Psoas muscle (tissue), 8 donors: Measurements from ENCODE around the gene ZNF710. TPM values are rescaled to one million over a fixed set of nuclear protein-coding genes. Genes with fewer than 3 reads are reported as not detected.

ENCODE experiments used
- ATAC-seq, 4 donors: fragments of 200-7000 bp; cut with Tn5 transposase; one replicate each; pipeline ENCODE4 v1.9.1; 2020; ENCODE audit warnings: moderate library complexity in 3 of 4, mild to moderate bottlenecking in 2 of 4
- DNase-seq, 2 donors: peaks; one replicate each; pipeline ENCODE4 v3.0.0-alpha.2; 2020
- H3K27ac ChIP-seq: fragments of 200-600 bp; one replicate; pipeline ENCODE4 v1.8.0; 2022
- H3K27me3 ChIP-seq, 3 donors: fragments of 200-600 bp in 1 of 3; one replicate each; pipeline versions ENCODE4 v1.6.1 to v1.8.0; 2013 to 2022; ENCODE audit warnings: low read length in 2 of 3, mild to moderate bottlenecking in 2 of 3, moderate library complexity in 1 of 3; ENCODE audit not compliant: insufficient read depth in 3 of 3
- H3K36me3 ChIP-seq, 2 donors: fragments of 200-600 bp in 1 of 2; one replicate each; pipeline versions ENCODE4 v1.6.1 to v1.8.0; 2013 to 2022; ENCODE audit warnings: low read depth in 1 of 2, mild to moderate bottlenecking in 1 of 2, moderate library complexity in 1 of 2; ENCODE audit not compliant: insufficient read depth in 1 of 2
- H3K4me1 ChIP-seq: fragments of 200-600 bp; one replicate; pipeline ENCODE4 v1.8.0; 2022
- H3K4me3 ChIP-seq: fragments of 200-600 bp; one replicate; pipeline ENCODE4 v1.8.0; 2022; ENCODE audit warnings: mild to moderate bottlenecking
- H3K9me3 ChIP-seq: fragments of 200-600 bp; one replicate; pipeline ENCODE4 v1.8.0; 2022
- WGBS, 3 donors: extraction: QIAGEN DNeasy Blood & Tissue Kit; methylation state at CpG; one replicate each; pipeline versions ENCODE4 v1.1.6 to v1.1.7; 2013; 5-methylcytosine and 5-hydroxymethylcytosine counted together
- intact Hi-C, 2 donors: fragments of 100-400 bp; cut with DNase I; formaldehyde crosslinking; loops; one replicate each; pipeline versions ENCODE4 v1.11.0 to v1.14.2; 2022
- polyA plus RNA-seq, 3 donors: library from polyadenylated mRNA; stranded (reverse); fragments of 200-250 nt; gene quantifications; one replicate each; pipeline ENCODE4 v1.2.3, GENCODE V29; 2013
- total RNA-seq, 4 donors: library from RNA; stranded (reverse); fragmentation: NEBNext Ultra II Directional in 2 of 4; extraction: Animal tissue kit (Norgen Biotek cat#: 25700) in 2 of 4; gene quantifications; one replicate each; pipeline versions ENCODE4 v1.2.1 to v1.2.4, GENCODE V29; 2021 to 2023
- TF ChIP-seq, protein P1 (sequence below): fragments of 200-600 bp; IDR thresholded peaks from one replicate; pipeline ENCODE4 v1.8.0; 2022; ENCODE audit warnings: antibody characterized with exemption
- donor health status: healthy with polysubstance abuse.
- donor health status: DM: no; HTN: no; CAD: no; lungs with moderate emphysema.
- donor health status: Bipolar disorder and iron deficiency.
- donor health status: healthy.
- donor health status: DM: yes; HTN: yes; CAD: no.
- donor health status: DM: no; HTN: no; CAD: no.
- donor health status: DM: no; HTN: no; CAD: no.
- donor health status: DM: yes; HTN: yes; CAD: no.

The ZNF710 gene
- total and polyA plus RNA-seq, 7 donors = 1.3 to 8.1 (median 4.5) TPM

DNA sequence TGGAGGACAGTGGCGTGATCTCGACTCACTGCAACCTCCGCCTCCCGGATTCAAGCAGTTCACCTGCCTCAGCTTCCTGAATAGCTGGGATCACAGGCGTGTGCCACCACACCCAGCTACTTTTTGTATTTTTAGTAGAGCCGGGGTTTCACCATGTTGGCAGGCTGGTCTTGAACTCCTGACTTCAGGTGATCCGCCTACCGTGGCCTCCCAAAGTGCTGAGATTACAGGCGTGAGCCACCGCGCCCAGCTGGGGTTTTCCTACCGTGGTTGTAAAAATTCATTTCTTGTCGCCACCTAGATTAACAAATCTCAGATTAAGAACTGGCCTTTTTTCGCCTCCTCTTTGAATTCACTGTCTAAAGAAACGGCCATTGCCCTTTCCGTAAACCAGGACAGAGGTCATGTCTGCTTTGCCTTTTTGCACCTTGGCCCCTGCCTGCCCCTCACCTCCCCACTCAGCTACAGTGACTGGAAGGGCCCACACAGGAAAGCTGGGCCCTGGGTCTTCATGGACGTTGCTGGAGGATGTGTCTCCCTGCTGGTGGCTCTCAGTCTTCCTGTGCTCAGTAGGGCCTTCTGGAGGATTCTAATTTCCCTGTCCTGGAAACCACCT is 17.2 kb downstream of the ZNF710 start:
- Histone ChIP-seq H3K4me3 (no peak overlapping the region), H3K4me1 (peaks cover 6% of the 10 kb centered on the region), H3K27me3 (no peaks in the 10 kb centered on the region), H3K27ac (no peak overlapping the region), H3K36me3 (no peaks in the 10 kb centered on the region), H3K9me3 (no peaks in the 10 kb centered on the region)
- WGBS, 3 donors = 93 to 94% (median 94%) methylated on average over 17 of the region's 17 CpGs
- TF ChIP-seq, protein P1, sequence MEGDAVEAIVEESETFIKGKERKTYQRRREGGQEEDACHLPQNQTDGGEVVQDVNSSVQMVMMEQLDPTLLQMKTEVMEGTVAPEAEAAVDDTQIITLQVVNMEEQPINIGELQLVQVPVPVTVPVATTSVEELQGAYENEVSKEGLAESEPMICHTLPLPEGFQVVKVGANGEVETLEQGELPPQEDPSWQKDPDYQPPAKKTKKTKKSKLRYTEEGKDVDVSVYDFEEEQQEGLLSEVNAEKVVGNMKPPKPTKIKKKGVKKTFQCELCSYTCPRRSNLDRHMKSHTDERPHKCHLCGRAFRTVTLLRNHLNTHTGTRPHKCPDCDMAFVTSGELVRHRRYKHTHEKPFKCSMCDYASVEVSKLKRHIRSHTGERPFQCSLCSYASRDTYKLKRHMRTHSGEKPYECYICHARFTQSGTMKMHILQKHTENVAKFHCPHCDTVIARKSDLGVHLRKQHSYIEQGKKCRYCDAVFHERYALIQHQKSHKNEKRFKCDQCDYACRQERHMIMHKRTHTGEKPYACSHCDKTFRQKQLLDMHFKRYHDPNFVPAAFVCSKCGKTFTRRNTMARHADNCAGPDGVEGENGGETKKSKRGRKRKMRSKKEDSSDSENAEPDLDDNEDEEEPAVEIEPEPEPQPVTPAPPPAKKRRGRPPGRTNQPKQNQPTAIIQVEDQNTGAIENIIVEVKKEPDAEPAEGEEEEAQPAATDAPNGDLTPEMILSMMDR = no peak
- DNase-seq (no peak), ATAC-seq (no peak)
- intact Hi-C loops = no loop called here

DNA sequence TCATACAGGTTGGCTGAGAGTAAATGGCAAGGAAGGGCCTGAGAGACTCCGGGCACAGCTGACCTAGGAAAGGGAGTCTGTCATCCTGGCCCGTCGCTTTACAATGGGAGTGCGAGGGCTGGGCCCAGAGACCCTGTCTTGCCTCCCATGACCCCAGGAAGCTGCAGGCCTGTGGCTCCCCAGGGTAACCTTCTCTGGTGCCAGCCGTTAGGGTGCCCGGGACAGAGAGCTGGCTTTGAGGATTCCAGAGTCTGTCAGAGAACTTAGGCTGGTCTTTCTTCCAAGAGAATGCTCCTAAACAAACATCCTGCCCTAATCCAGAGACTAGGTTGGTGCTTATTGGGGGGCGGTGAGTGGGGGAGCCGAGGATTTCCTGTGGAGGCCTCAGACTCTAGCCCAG is 18.5 kb downstream of the ZNF710 start:
- Histone ChIP-seq H3K27ac (no peak overlapping the region), H3K9me3 (no peaks in the 10 kb centered on the region), H3K4me1 (peaks cover 6% of the 10 kb centered on the region), H3K27me3 (no peaks in the 10 kb centered on the region), H3K4me3 (no peak overlapping the region), H3K36me3 (no peaks in the 10 kb centered on the region)
- DNase-seq = no peak
- intact Hi-C loops = no loop called here
- 72 to 85% (median 76%) methylated on average over 8 of the region's 8 CpGs for WGBS, 3 donors
- peak in 1 of 4 donors; percentile 22 for ATAC-seq
- TF ChIP-seq, protein P1 = no peak

DNA sequence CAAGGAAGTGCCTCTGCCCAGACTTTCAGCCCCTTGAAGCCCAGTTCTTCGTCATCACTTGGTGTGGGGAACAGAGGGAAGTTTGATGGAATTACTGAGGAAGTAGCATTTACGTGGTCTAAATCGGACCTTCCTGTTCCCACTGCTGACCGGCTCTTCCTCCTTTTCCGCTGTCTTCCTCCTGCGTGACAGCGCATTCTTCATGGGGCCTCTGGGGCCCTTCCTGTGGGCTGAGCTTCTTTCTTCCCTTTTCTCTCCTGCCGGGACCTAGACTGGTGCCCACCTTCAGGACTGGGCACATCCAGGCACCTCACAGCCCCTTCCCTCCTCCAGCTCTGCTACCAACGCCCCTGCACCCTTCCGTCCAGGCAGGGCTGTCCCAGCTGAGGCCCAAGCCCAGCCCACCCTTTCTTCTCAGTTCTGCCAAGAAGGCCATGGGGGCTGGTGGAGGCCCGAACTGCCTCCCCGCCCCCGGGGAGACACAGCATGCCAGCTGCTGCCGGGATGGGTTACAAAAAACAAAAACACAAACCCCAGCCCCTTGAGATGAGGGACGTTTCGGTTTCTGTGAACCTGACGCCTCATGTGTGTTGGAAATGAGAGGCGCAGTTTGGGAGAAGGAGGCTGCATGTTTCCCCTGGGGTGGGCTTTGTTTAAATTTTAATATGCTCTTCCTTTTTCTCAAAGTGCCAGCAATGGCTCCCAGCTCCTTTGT is 19.1 kb downstream of the ZNF710 start:
- H3K9me3 ChIP-seq = no peaks in the 10 kb centered on the region
- H3K27ac ChIP-seq = no peak overlapping the region
- peak in 1 of 2 donors; percentile 25 for DNase-seq
- intact Hi-C loops = no loop called here
- H3K4me3 ChIP-seq = no peak overlapping the region
- no peaks in the 10 kb centered on the region for H3K27me3 ChIP-seq
- peaks cover 6% of the 10 kb centered on the region for H3K4me1 ChIP-seq
- WGBS, 3 donors = 57 to 66% (median 60%) methylated on average over 17 to 18 of the region's 18 CpGs
- peak in 3 of 4 donors; percentile 25 to 37 (median 27) for ATAC-seq
- TF ChIP-seq, protein P1 = no peak
- H3K36me3 ChIP-seq = no peaks in the 10 kb centered on the region

DNA sequence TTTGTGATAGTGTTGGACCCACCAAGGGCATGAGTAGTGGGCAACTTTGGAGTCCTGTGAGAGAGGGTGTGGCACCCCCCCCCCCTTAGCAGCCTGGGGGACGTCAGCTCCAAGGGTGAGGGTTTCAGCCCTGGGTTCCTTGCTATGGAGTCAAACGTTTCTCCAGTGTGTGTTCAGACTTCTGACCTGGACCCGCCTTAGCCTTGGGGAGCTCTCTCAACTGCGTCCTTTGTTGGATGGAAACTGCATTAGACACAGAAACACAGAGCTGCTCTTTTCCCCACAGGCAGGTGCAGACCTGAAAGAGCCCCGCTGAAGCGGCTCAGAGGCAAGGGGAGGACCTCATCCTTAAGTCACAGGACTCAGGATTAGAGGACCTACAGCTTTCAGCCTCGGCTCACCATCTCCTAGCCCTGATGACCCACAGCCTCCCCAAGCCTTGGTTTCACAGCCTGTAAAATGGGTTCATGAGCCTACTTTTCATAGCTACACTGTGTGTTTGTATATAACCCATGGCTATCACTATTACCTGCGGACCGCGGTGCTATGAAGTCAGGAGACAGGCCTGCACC is 19.9 kb downstream of the ZNF710 start:
- DNase-seq (no peak), ATAC-seq (no peak)
- Histone ChIP-seq H3K27ac (no peak overlapping the region), H3K36me3 (no peaks in the 10 kb centered on the region), H3K4me3 (no peak overlapping the region), H3K4me1 (peaks cover 6% of the 10 kb centered on the region), H3K27me3 (no peaks in the 10 kb centered on the region), H3K9me3 (no peaks in the 10 kb centered on the region)
- intact Hi-C loops = no loop called here
- WGBS, 3 donors = 87 to 89% (median 88%) methylated on average over 10 of the region's 10 CpGs
- TF ChIP-seq, protein P1 = no peak
